H1 (cell line): Measurements from ENCODE around the gene SLC66A2. TPM values are rescaled to one million over a fixed set of nuclear protein-coding genes. Genes with fewer than 3 reads are reported as not detected.

Experiments used
- ATF3 ChIP-seq: IDR thresholded peaks from 2 replicates; pipeline ENCODE4 v1.6.1; 2011; ENCODE audit warnings: low read depth, mild to moderate bottlenecking, low read length; ENCODE audit not compliant: insufficient read depth
- CHD7 ChIP-seq: fragments of 300-600 bp; sonication (generic); IDR thresholded peaks from 2 replicates; pipeline ENCODE4 v1.7.1; 2012; ENCODE audit warnings: low read length, moderate library complexity, mild to moderate bottlenecking, inconsistent platforms; ENCODE audit not compliant: insufficient replicate concordance
- NRF1 ChIP-seq: IDR thresholded peaks from 2 replicates; pipeline ENCODE4 v1.6.1; 2011; ENCODE audit warnings: mild to moderate bottlenecking, low read depth, low read length, improper control_type of control experiment
- POU5F1 ChIP-seq: IDR thresholded peaks from 2 replicates; pipeline ENCODE4 v1.6.1; 2011; ENCODE audit warnings: low read depth, mild to moderate bottlenecking, low read length, moderate library complexity
- SP2 ChIP-seq: IDR thresholded peaks from 2 replicates; pipeline ENCODE4 v1.6.1; 2012; ENCODE audit warnings: mild to moderate bottlenecking, low read length, inconsistent platforms
- SUZ12 ChIP-seq: fragments of 200-600 bp; sonication (generic); IDR thresholded peaks from 2 replicates; pipeline ENCODE4 v1.6.1; 2012; ENCODE audit warnings: mild to moderate bottlenecking, inconsistent platforms, low read length, moderate library complexity, mixed read lengths
- polyA plus RNA-seq, 7 experiments: library from polyadenylated mRNA; depleted of rRNA in 3 of 7; stranded (reverse) in 5 of 7; unstranded in 2 of 7; fragments of >200 nt in 5 of 7; fragments of 200-250 nt in 2 of 7; gene quantifications; 1 replicate in 5 of 7; 2 replicates in 1 of 7; 4 replicates in 1 of 7; pipeline versions ENCODE4 v1.2.1 to v1.2.3, GENCODE V29; 2011 to 2013; ENCODE audit warnings: missing spikeins in 2 of 7, mixed read lengths in 2 of 7
- total RNA-seq: library from RNA; stranded (reverse); fragmentation: NEBNext Ultra II Directional; extraction: Animal tissue kit (Norgen Biotek cat#: 25700); gene quantifications from 2 replicates; pipeline ENCODE4 v1.2.1, GENCODE V29; 2021

The SLC66A2 gene
- total and polyA plus RNA-seq, 2 of the 8 experiments (the other 6 are each of a cell fraction or from before 2014, with no cell fraction given), result 15.0 to 18.9 TPM

GRCh38 chr18:79853303-79853992 is 98.0 kb downstream of the SLC66A2 start (continued):
- no peak for TF ChIP-seq CHD7
- no peak for TF ChIP-seq SP2
- no peak for TF ChIP-seq ATF3
- no peak for TF ChIP-seq POU5F1
- TF ChIP-seq SUZ12, result no peak
- no peak for TF ChIP-seq NRF1
